ENCODE results near the gene RPL13A.
"Not testable (repeated sequence)": the region's sequence is repeated elsewhere in the genome, so short reads cannot be mapped to it uniquely, and the experiment has no call there.

The RPL13A gene

GRCh38 chr19:49455773-49456172, 31.6 kb upstream of the RPL13A start:
- DNase-seq (ENCODE audit: low read depth in 1 of 2, low spot score in 1 of 2): no peak

GRCh38 chr19:49456326-49456725, 31.1 kb upstream of the RPL13A start:
- DNase-seq (ENCODE audit: low read depth in 1 of 2, low spot score in 1 of 2): no peak

- no peak for DNase-seq (ENCODE audit: low read depth in 1 of 2, low spot score in 1 of 2)
Observed at GRCh38 chr19:49458567-49458903, 28.9 kb upstream of the RPL13A start.

- no peak for DNase-seq (ENCODE audit: low read depth in 1 of 2, low spot score in 1 of 2)
Observed at GRCh38 chr19:49459388-49459787, 28.0 kb upstream of the RPL13A start.

GRCh38 chr19:49461130-49461529, 26.3 kb upstream of the RPL13A start:
- DNase-seq (ENCODE audit: low read depth in 1 of 2, low spot score in 1 of 2): not testable (repeated sequence)

GRCh38 chr19:49461656-49462055, 25.8 kb upstream of the RPL13A start:
- DNase-seq (ENCODE audit: low read depth in 1 of 2, low spot score in 1 of 2): no peak

- DNase-seq (ENCODE audit: low read depth in 1 of 2, low spot score in 1 of 2): no peak
Observed at GRCh38 chr19:49462492-49462891, 24.9 kb upstream of the RPL13A start.

- DNase-seq (ENCODE audit: low read depth in 1 of 2, low spot score in 1 of 2): no peak
Observed at GRCh38 chr19:49463960-49464740, 23.3 kb upstream of the RPL13A start.

- no peak for DNase-seq (ENCODE audit: low read depth in 1 of 2, low spot score in 1 of 2)
Observed at GRCh38 chr19:49465371-49465770, 22.0 kb upstream of the RPL13A start.

- no peak for DNase-seq (ENCODE audit: low read depth in 1 of 2, low spot score in 1 of 2)
Observed at GRCh38 chr19:49468199-49468598, 19.2 kb upstream of the RPL13A start.

- DNase-seq (ENCODE audit: low read depth in 1 of 2, low spot score in 1 of 2): peak; percentile 65 to 67
Observed at GRCh38 chr19:49468746-49469447, 18.5 kb upstream of the RPL13A start.

GRCh38 chr19:49469828-49470614, 17.4 kb upstream of the RPL13A start:
- DNase-seq (ENCODE audit: low read depth in 1 of 2, low spot score in 1 of 2): peak; percentile 41 to 62

GRCh38 chr19:49470615-49470978, 16.8 kb upstream of the RPL13A start:
- no peak for DNase-seq (ENCODE audit: low read depth in 1 of 2, low spot score in 1 of 2)

GRCh38 chr19:49472936-49473335, 14.5 kb upstream of the RPL13A start:
- DNase-seq (ENCODE audit: low read depth in 1 of 2, low spot score in 1 of 2): no peak

- DNase-seq (ENCODE audit: low read depth in 1 of 2, low spot score in 1 of 2): not testable (repeated sequence)
Observed at GRCh38 chr19:49473501-49473867, 13.9 kb upstream of the RPL13A start.

GRCh38 chr19:49473868-49474541, 13.4 kb upstream of the RPL13A start, which contains the start of gene FLT3LG:
FLT3LG (plus strand) TSS chr19:49474215; CDS start chr19:49474640, 425 bp downstream.
- DNase-seq (ENCODE audit: low read depth in 1 of 2, low spot score in 1 of 2): peak; percentile 79 to 85

- DNase-seq (ENCODE audit: low read depth in 1 of 2, low spot score in 1 of 2): no peak
Observed at GRCh38 chr19:49474542-49474924, 12.9 kb upstream of the RPL13A start.

GRCh38 chr19:49475191-49475917, 12.1 kb upstream of the RPL13A start:
- no peak for DNase-seq (ENCODE audit: low read depth in 1 of 2, low spot score in 1 of 2)

GRCh38 chr19:49475995-49476880, 11.2 kb upstream of the RPL13A start:
- peak; percentile 51 to 54 for DNase-seq (ENCODE audit: low read depth in 1 of 2, low spot score in 1 of 2)
